ENCODE measurements around the gene ATP13A5.

DNA sequence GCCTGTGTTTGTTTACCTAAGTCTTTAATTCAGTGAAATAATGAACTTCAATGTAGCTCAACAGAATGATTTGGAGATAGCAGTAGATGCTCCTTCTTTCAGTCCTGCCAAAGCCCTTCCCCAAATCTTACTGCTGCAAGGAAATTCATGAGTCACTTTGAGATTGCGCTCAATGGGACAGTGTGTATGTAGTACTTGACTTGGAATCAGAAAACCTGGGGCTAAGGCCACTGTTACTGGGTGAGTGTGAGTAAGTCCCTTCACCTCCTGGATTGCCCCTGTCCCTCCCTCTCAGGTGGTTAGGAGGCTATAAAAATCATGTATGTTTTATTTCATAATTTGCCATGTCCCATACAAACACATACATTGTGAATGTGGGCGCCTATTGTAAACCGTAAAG, 29.9 kb downstream of the ATP13A5 start:
- no peak for TF ChIP-seq CTCF (IDR thresholded peaks at IDR 0.05)
- TF ChIP-seq POLR2A (IDR thresholded peaks at IDR 0.05): no peak

Data from body of pancreas (tissue), 4 donors.